Natural killer cell (primary cell): ENCODE measurements around the gene SUGP1. TPM values are rescaled to one million over a fixed set of nuclear protein-coding genes. Genes with fewer than 3 reads are reported as not detected.

Experiments
- ATAC-seq, 3 donors: fragments of 150-1000 bp in 2 of 3; fragments of 200-7000 bp in 1 of 3; cut with Tn5 transposase; 1 replicate in 1 of 3; 2 replicates in 2 of 3; pipeline ENCODE4 v1.10.0; 2021; ENCODE audit warnings: mild to moderate bottlenecking in 2 of 3, moderate library complexity in 2 of 3
- DNase-seq, 2 donors: peaks; one replicate each; pipeline versions ENCODE4 v3.0.0 to v3.0.0-alpha.2; 2013 to 2021; ENCODE audit warnings: mixed read lengths in 1 of 2
- H3K27ac ChIP-seq: one replicate; pipeline ENCODE4 v1.5.1; 2013; ENCODE audit warnings: mild to moderate bottlenecking, low read length
- H3K27me3 ChIP-seq: one replicate; pipeline ENCODE4 v1.6.1; 2013; ENCODE audit warnings: low read length; ENCODE audit not compliant: control insufficient read depth, insufficient read depth
- H3K36me3 ChIP-seq: one replicate; pipeline ENCODE4 v1.6.1; 2013; ENCODE audit warnings: low read length; ENCODE audit not compliant: control insufficient read depth, insufficient read depth
- H3K4me1 ChIP-seq: one replicate; pipeline ENCODE4 v1.6.1; 2013; ENCODE audit warnings: low read length; ENCODE audit not compliant: control insufficient read depth, insufficient read depth
- H3K4me3 ChIP-seq: one replicate; pipeline ENCODE4 v1.5.1; 2013; ENCODE audit warnings: low read length
- H3K9me3 ChIP-seq: one replicate; pipeline ENCODE4 v1.6.1; 2013; ENCODE audit warnings: low read length; ENCODE audit not compliant: control insufficient read depth, insufficient read depth
- H3K27ac Mint-ChIP-seq, 2 donors: one replicate each; pipeline ENCODE4 v1.8.0; 2022; ENCODE audit warnings: mild to moderate bottlenecking in 2 of 2, mixed read lengths in 2 of 2, moderate library complexity in 1 of 2
- H3K27me3 Mint-ChIP-seq, 2 donors: one replicate each; pipeline ENCODE4 v1.8.0; 2022; ENCODE audit warnings: low read depth in 2 of 2, mixed read lengths in 2 of 2
- H3K36me3 Mint-ChIP-seq: one replicate; pipeline ENCODE4 v1.8.0; 2022; ENCODE audit warnings: mixed read lengths
- H3K4me1 Mint-ChIP-seq, 2 donors: one replicate each; pipeline ENCODE4 v1.8.0; 2022; ENCODE audit warnings: mixed read lengths in 2 of 2
- H3K4me3 Mint-ChIP-seq: one replicate; pipeline ENCODE4 v1.8.0; 2022; ENCODE audit warnings: mild to moderate bottlenecking, moderate library complexity, mixed read lengths
- H3K9me3 Mint-ChIP-seq, 2 donors: one replicate each; pipeline ENCODE4 v1.8.0; 2022; ENCODE audit warnings: mixed read lengths in 2 of 2
- CTCF ChIP-seq: fragments of 200-600 bp; IDR thresholded peaks from one replicate; pipeline ENCODE4 v1.8.0; 2022; ENCODE audit warnings: antibody characterized with exemption
- WGBS: methylation state at CpG from one replicate; pipeline ENCODE4 v1.1.7; 2013; ENCODE audit warnings: missing lambda C conversion rate; ENCODE audit not compliant: insufficient coverage; 5-methylcytosine and 5-hydroxymethylcytosine counted together
- intact Hi-C: fragments of 100-400 bp; cut with micrococcal nuclease; formaldehyde crosslinking; loops from one replicate; pipeline ENCODE4 v1.14.2; 2022
- total RNA-seq, 4 donors: library from RNA; stranded (reverse); fragments of 120-200 nt in 1 of 4; gene quantifications; one replicate each; pipeline versions ENCODE4 v1.2.3 to v1.2.4, GENCODE V29; 2013 to 2022

The SUGP1 gene
- total RNA-seq, 3 donors from 2014 or later (not counting 1 experiment from before 2014, with no cell fraction given), result 64.7 to 86.5 (median 75.8) TPM

- Mint-ChIP-seq H3K4me3 (no peak overlapping the region), H3K36me3 (no peaks in the 10 kb centered on the region), H3K27me3 (peaks cover 0 to 12% of the 10 kb centered on the region in 2 donors), H3K27ac (no peak overlapping the region), H3K9me3 (peaks cover 2 to 3% of the 10 kb centered on the region in 2 donors), H3K4me1 (no peaks in the 10 kb centered on the region)
- peaks cover 19% of the 10 kb centered on the region for H3K9me3 ChIP-seq
- no peak for TF ChIP-seq CTCF
- H3K27ac ChIP-seq, result no peak overlapping the region
- no peak overlapping the region for H3K4me3 ChIP-seq
- 92% methylated on average over 2 of the region's 2 CpGs for WGBS
- DNase-seq, result no peak
- no peaks in the 10 kb centered on the region for H3K36me3 ChIP-seq
- H3K4me1 ChIP-seq, result no peaks in the 10 kb centered on the region
- no peak for ATAC-seq
- intact Hi-C loops, result no loop called here
- no peaks in the 10 kb centered on the region for H3K27me3 ChIP-seq
Measured at GRCh38 chr19:19234220-19234816, 86.0 kb downstream of the SUGP1 start.

GRCh38 chr19:19232261-19232721, 88.0 kb downstream of the SUGP1 start:
- H3K9me3 ChIP-seq, result peaks cover 19% of the 10 kb centered on the region
- H3K4me3 Mint-ChIP-seq, result no peak overlapping the region
- H3K4me1 Mint-ChIP-seq, result no peaks in the 10 kb centered on the region
- intact Hi-C loops, result no loop called here
- no peaks in the 10 kb centered on the region for H3K36me3 Mint-ChIP-seq
- no peak for ATAC-seq
- no peaks in the 10 kb centered on the region for H3K27me3 ChIP-seq
- H3K4me1 ChIP-seq, result no peaks in the 10 kb centered on the region
- no peak for TF ChIP-seq CTCF
- H3K27ac Mint-ChIP-seq, result no peak overlapping the region
- H3K27me3 Mint-ChIP-seq, result peaks cover 0 to 6% of the 10 kb centered on the region in 2 donors
- no peaks in the 10 kb centered on the region for H3K36me3 ChIP-seq
- H3K4me3 ChIP-seq, result no peak overlapping the region
- no peak for DNase-seq
- H3K9me3 Mint-ChIP-seq, result peaks cover 2 to 3% of the 10 kb centered on the region in 2 donors
- H3K27ac ChIP-seq, result no peak overlapping the region
- 71% methylated on average over 19 of the region's 19 CpGs for WGBS

GRCh38 chr19:19230999-19231398, 89.3 kb downstream of the SUGP1 start:
- no peak for TF ChIP-seq CTCF
- Histone ChIP-seq H3K27ac (no peak overlapping the region), H3K4me3 (no peak overlapping the region), H3K4me1 (no peaks in the 10 kb centered on the region), H3K36me3 (no peaks in the 10 kb centered on the region), H3K9me3 (peaks cover 19% of the 10 kb centered on the region), H3K27me3 (no peaks in the 10 kb centered on the region)
- DNase-seq, result no peak
- Mint-ChIP-seq H3K9me3 (no peaks in the 10 kb centered on the region), H3K27me3 (peaks cover 0 to 4% of the 10 kb centered on the region in 2 donors), H3K36me3 (no peaks in the 10 kb centered on the region), H3K27ac (no peak overlapping the region), H3K4me1 (no peaks in the 10 kb centered on the region), H3K4me3 (no peak overlapping the region)
- 90% methylated on average over 9 of the region's 9 CpGs for WGBS
- intact Hi-C loops, result no loop called here
- ATAC-seq, result no peak

GRCh38 chr19:19229701-19230100, 90.6 kb downstream of the SUGP1 start:
- H3K27ac Mint-ChIP-seq, result no peak overlapping the region
- no peaks in the 10 kb centered on the region for H3K9me3 Mint-ChIP-seq
- TF ChIP-seq CTCF, result no peak
- H3K4me3 ChIP-seq, result no peak overlapping the region
- no peaks in the 10 kb centered on the region for H3K36me3 Mint-ChIP-seq
- H3K9me3 ChIP-seq, result peaks cover 14% of the 10 kb centered on the region
- no peak overlapping the region for H3K27ac ChIP-seq
- DNase-seq (no peak), ATAC-seq (no peak)
- H3K27me3 Mint-ChIP-seq, result peaks cover 0 to 6% of the 10 kb centered on the region in 2 donors
- peaks cover 4 to 9% of the 10 kb centered on the region in 2 donors for H3K4me1 Mint-ChIP-seq
- H3K27me3 ChIP-seq, result peaks cover 5% of the 10 kb centered on the region
- intact Hi-C loops, result no loop called here
- peaks cover 8% of the 10 kb centered on the region for H3K4me1 ChIP-seq
- H3K36me3 ChIP-seq, result no peaks in the 10 kb centered on the region
- WGBS, result 82% methylated on average over 2 of the region's 3 CpGs
- no peak overlapping the region for H3K4me3 Mint-ChIP-seq
